Caco-2 (cell line): ENCODE measurements around the gene IL6. TPM values are rescaled to one million over a fixed set of nuclear protein-coding genes. Genes with fewer than 3 reads are reported as not detected.
"Not testable (repeated sequence)": the region's sequence is repeated elsewhere in the genome, so short reads cannot be mapped to it uniquely, and the experiment has no call there.

Source experiments
- BruUV-seq: library from RNA; stranded (reverse); fragments of 400-500 nt; replicated peaks from 2 replicates; lab custom pipeline; 2021; lab: Mats Ljungman, UMichigan
- CTCF ChIA-PET: fragments of 300-600 bp; sonication (Branson Sonifier 250); formaldehyde crosslinking; loops from one replicate; lab custom pipeline; 2022; ENCODE audit warnings: antibody characterized with exemption; lab: Charles Lee
- POLR2A ChIA-PET: fragments of 300-600 bp; sonication (Branson Sonifier 250); formaldehyde crosslinking; loops from one replicate; lab custom pipeline; 2022; ENCODE audit warnings: antibody characterized with exemption; lab: Charles Lee
- DNase-seq, 2 experiments: peaks; one replicate each; pipeline versions ENCODE4 v3.0.0 to v3.0.0-alpha.2; 2020 to 2022
- H3K27me3 ChIP-seq: replicated peaks from 2 replicates; pipeline ENCODE4 v1.6.0; 2011; ENCODE audit warnings: low read length; ENCODE audit not compliant: control insufficient read depth, insufficient read depth
- H3K36me3 ChIP-seq: 2 replicates; pipeline ENCODE4 v1.5.1; 2011; ENCODE audit warnings: low read length; ENCODE audit not compliant: control insufficient read depth, insufficient read depth
- H3K4me1 ChIP-seq: fragments of 250-450 bp; sonication (Bioruptor Pico); 2 replicates; pipeline ENCODE4 v1.5.1; 2020; ENCODE audit warnings: mild to moderate bottlenecking
- H3K4me3 ChIP-seq: 2 replicates; pipeline ENCODE4 v1.5.1; 2011; ENCODE audit warnings: low read depth, mild to moderate bottlenecking, control low read depth, low read length
- H3K9me3 ChIP-seq: fragments of 250-450 bp; sonication (Bioruptor Pico); 2 replicates; pipeline ENCODE4 v1.5.1; 2020; ENCODE audit warnings: mild to moderate bottlenecking, moderate library complexity
- H3K27ac Mint-ChIP-seq: one replicate; pipeline ENCODE4 v1.8.0; 2022; ENCODE audit warnings: mixed read lengths; ENCODE audit not compliant: unreplicated experiment
- H3K27me3 Mint-ChIP-seq: one replicate; pipeline ENCODE4 v1.8.0; 2022; ENCODE audit warnings: mixed read lengths; ENCODE audit not compliant: insufficient read depth, unreplicated experiment
- H3K36me3 Mint-ChIP-seq: one replicate; pipeline ENCODE4 v1.8.0; 2022; ENCODE audit warnings: mild to moderate bottlenecking, mixed read lengths; ENCODE audit not compliant: insufficient read depth, unreplicated experiment
- H3K4me1 Mint-ChIP-seq: one replicate; pipeline ENCODE4 v1.8.0; 2022; ENCODE audit warnings: low read depth, mixed read lengths; ENCODE audit not compliant: unreplicated experiment
- H3K4me3 Mint-ChIP-seq: one replicate; pipeline ENCODE4 v1.8.0; 2022; ENCODE audit warnings: mild to moderate bottlenecking, moderate library complexity, mixed read lengths; ENCODE audit not compliant: unreplicated experiment
- H3K9me3 Mint-ChIP-seq: one replicate; pipeline ENCODE4 v1.8.0; 2022; ENCODE audit warnings: mixed read lengths; ENCODE audit not compliant: unreplicated experiment
- intact Hi-C: fragments of 100-400 bp; cut with micrococcal nuclease; formaldehyde crosslinking; loops from one replicate; pipeline ENCODE4 v1.10.0; 2022; ENCODE audit not compliant: unreplicated experiment
- total RNA-seq: library from RNA; stranded (reverse); gene quantifications from 2 replicates; pipeline ENCODE4 v1.2.3, GENCODE V29; 2022
- TF ChIP-seq, protein P1 (sequence below), 2 experiments: fragments of 200-600 bp in 1 of 2; IDR thresholded peaks; 1 replicate in 1 of 2; 2 replicates in 1 of 2; pipeline versions ENCODE4 v1.5.1 to v1.8.0; 2011 to 2022; ENCODE audit warnings: antibody characterized with exemption in 1 of 2, control low read depth in 1 of 2, inconsistent platforms in 1 of 2, low read depth in 1 of 2, low read length in 1 of 2, mild to moderate bottlenecking in 1 of 2, moderate library complexity in 1 of 2; ENCODE audit not compliant: insufficient read depth in 1 of 2, severe bottlenecking in 1 of 2, unreplicated experiment in 1 of 2

The IL6 gene
- total RNA-seq, 1 experiment from 2014 or later = not detected

DNA sequence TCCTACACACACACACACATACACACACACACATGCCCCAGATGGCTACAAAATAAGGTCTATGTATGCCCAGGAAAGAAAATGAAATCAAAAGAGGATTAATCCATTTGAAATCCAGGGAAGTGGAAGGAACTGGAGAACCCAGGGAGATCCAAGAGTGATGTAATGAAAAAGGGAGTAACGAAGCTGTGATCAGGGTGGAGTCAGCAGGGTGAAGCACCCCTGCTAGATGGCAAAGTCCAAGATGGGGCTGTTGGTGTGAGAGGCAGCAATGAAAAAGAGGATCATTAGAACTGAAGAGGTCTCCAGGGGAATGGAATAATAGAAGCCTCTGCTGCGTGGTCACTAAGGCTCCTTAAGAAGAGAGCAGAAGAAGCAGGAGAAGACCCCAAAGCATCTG is 43.6 kb upstream of the IL6 start:
- no peak for DNase-seq

DNA sequence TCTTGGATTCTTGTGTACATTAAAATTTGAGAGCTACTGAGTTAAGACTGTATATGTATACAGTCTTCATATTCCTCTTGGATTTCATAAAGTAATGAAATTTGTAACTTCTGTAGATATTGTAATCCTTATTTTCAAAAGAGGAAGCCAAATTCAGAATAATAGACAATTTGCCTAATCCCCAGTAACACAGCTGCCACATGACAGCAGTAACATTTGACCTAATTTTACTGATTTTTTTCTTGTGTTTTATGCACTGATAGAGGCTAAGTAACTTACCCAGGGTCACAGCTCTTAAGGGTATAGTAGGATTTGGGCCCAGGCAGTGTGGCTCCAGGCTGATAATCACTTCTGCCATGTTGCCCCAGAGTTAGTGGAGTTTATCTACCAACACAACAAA is 40.4 kb upstream of the IL6 start:
- intact Hi-C loops = no loop called here
- Mint-ChIP-seq H3K4me3 (no peak overlapping the region), H3K4me1 (peaks cover 13% of the 10 kb centered on the region), H3K27me3 (no peaks in the 10 kb centered on the region), H3K36me3 (no peaks in the 10 kb centered on the region), H3K27ac (no peak overlapping the region), H3K9me3 (peaks cover 25% of the 10 kb centered on the region)
- H3K4me3 ChIP-seq = no peak overlapping the region
- BruUV-seq = no TSS peak
- CTCF ChIA-PET = no interaction called here
- TF ChIP-seq, protein P1, sequence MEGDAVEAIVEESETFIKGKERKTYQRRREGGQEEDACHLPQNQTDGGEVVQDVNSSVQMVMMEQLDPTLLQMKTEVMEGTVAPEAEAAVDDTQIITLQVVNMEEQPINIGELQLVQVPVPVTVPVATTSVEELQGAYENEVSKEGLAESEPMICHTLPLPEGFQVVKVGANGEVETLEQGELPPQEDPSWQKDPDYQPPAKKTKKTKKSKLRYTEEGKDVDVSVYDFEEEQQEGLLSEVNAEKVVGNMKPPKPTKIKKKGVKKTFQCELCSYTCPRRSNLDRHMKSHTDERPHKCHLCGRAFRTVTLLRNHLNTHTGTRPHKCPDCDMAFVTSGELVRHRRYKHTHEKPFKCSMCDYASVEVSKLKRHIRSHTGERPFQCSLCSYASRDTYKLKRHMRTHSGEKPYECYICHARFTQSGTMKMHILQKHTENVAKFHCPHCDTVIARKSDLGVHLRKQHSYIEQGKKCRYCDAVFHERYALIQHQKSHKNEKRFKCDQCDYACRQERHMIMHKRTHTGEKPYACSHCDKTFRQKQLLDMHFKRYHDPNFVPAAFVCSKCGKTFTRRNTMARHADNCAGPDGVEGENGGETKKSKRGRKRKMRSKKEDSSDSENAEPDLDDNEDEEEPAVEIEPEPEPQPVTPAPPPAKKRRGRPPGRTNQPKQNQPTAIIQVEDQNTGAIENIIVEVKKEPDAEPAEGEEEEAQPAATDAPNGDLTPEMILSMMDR (IDR thresholded peaks at IDR 0.05; ENCODE audit: insufficient read depth in 1 of 2, low read depth in 1 of 2, low read length in 1 of 2, severe bottlenecking in 1 of 2, unreplicated experiment in 1 of 2) = no peak
- DNase-seq = no peak
- POLR2A ChIA-PET = no interaction called here
- H3K9me3 ChIP-seq = no peaks in the 10 kb centered on the region
- H3K36me3 ChIP-seq = no peaks in the 10 kb centered on the region
- H3K4me1 ChIP-seq = no peaks in the 10 kb centered on the region
- no peaks in the 10 kb centered on the region for H3K27me3 ChIP-seq

More for the DNA sequence above, 43.6 kb upstream of the IL6 start:
- Mint-ChIP-seq H3K27me3 (no peaks in the 10 kb centered on the region), H3K9me3 (peaks cover 27% of the 10 kb centered on the region), H3K4me1 (peaks cover 25% of the 10 kb centered on the region), H3K4me3 (no peak overlapping the region), H3K27ac (no peak overlapping the region), H3K36me3 (no peaks in the 10 kb centered on the region)
- no peaks in the 10 kb centered on the region for H3K9me3 ChIP-seq
- intact Hi-C loops = no loop called here
- no peaks in the 10 kb centered on the region for H3K4me1 ChIP-seq
- no peaks in the 10 kb centered on the region for H3K27me3 ChIP-seq
- ChIA-PET POLR2A (no interaction called here), CTCF (no interaction called here)
- TF ChIP-seq, protein P1 (IDR thresholded peaks at IDR 0.05; ENCODE audit: insufficient read depth in 1 of 2, low read depth in 1 of 2, low read length in 1 of 2, severe bottlenecking in 1 of 2, unreplicated experiment in 1 of 2) = no peak
- no peak overlapping the region for H3K4me3 ChIP-seq
- BruUV-seq = no TSS peak
- no peaks in the 10 kb centered on the region for H3K36me3 ChIP-seq

DNA sequence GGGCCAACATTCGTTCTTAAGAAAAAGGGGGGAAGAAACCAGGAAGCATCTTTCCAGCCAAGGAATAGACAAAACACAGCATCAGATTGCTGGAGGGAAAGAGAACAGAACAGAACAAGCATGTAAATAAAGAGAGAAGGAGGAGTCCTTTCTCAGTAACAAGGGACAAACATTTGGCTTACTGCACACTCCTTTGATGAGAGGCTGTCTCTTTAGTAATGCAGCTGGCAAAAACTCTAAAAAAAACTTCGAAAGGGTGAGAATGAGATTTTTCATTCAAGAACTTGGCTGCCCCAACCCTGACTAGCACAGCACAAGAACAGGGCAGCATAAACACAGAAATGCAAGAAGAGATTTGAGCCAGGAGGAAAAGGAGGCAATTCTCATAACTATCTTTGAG is 38.9 kb upstream of the IL6 start:
- ChIA-PET CTCF (no interaction called here), POLR2A (no interaction called here)
- no peak overlapping the region for H3K4me3 Mint-ChIP-seq
- peaks cover 16% of the 10 kb centered on the region for H3K9me3 Mint-ChIP-seq
- no peaks in the 10 kb centered on the region for H3K27me3 Mint-ChIP-seq
- Histone ChIP-seq H3K4me1 (no peaks in the 10 kb centered on the region), H3K4me3 (no peak overlapping the region), H3K36me3 (no peaks in the 10 kb centered on the region), H3K9me3 (no peaks in the 10 kb centered on the region), H3K27me3 (no peaks in the 10 kb centered on the region)
- TF ChIP-seq, protein P1 (IDR thresholded peaks at IDR 0.05; ENCODE audit: insufficient read depth in 1 of 2, low read depth in 1 of 2, low read length in 1 of 2, severe bottlenecking in 1 of 2, unreplicated experiment in 1 of 2) = no peak
- no peaks in the 10 kb centered on the region for H3K36me3 Mint-ChIP-seq
- intact Hi-C loops = no loop called here
- DNase-seq = no peak
- peaks cover 13% of the 10 kb centered on the region for H3K4me1 Mint-ChIP-seq
- H3K27ac Mint-ChIP-seq = no peak overlapping the region
- BruUV-seq = no TSS peak

DNA sequence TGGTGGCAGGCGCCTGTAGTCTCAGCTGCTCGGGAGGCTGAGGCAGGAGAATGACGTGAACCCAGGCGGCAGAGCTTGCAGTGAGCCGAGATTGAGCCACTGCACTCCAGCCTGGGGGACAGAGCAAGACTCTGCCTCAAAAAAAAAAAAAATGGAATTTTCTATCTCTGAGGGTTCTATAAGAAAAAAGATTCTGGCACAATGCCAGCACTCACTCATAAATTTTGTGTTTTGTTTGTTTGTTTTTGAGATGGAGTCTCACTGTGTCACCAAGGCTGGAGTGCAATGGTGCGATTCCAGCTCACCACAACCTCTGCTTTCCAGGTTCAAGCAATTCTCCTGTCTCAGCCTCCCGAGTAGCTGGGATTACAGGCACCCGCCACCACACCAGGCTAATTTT is 38.1 kb upstream of the IL6 start:
- CTCF ChIA-PET, H3K27ac Mint-ChIP-seq, H3K4me3 Mint-ChIP-seq, H3K4me1 ChIP-seq, H3K9me3 ChIP-seq, H3K36me3 ChIP-seq, H3K36me3 Mint-ChIP-seq, DNase-seq, intact Hi-C loops, POLR2A ChIA-PET, H3K27me3 ChIP-seq, H3K4me1 Mint-ChIP-seq, H3K27me3 Mint-ChIP-seq, BruUV-seq, H3K4me3 ChIP-seq: not testable (repeated sequence)
- H3K9me3 Mint-ChIP-seq = peaks cover 19% of the 10 kb centered on the region
